Endodermal cell (in vitro differentiated cells): ENCODE data around the gene PLEKHA5. TPM values are rescaled to one million over a fixed set of nuclear protein-coding genes. Genes with fewer than 3 reads are reported as not detected.

Experiments used
- DNase-seq: peaks from one replicate; pipeline ENCODE4 v3.0.0-alpha.2; 2017
- H3K27ac ChIP-seq: 2 replicates; pipeline ENCODE4 v1.5.1; 2013; ENCODE audit warnings: mild to moderate bottlenecking, low read depth, low read length, moderate library complexity
- H3K27me3 ChIP-seq: 2 replicates; pipeline ENCODE4 v1.6.1; 2013; ENCODE audit warnings: mild to moderate bottlenecking, low read length, moderate library complexity; ENCODE audit not compliant: insufficient read depth, control insufficient read depth, poor library complexity, severe bottlenecking
- H3K36me3 ChIP-seq: 2 replicates; pipeline ENCODE4 v1.7.0; 2013; ENCODE audit warnings: mild to moderate bottlenecking, low read length, moderate library complexity; ENCODE audit not compliant: control insufficient read depth, insufficient read depth
- H3K4me1 ChIP-seq: one replicate; pipeline ENCODE4 v1.7.0; 2013; ENCODE audit warnings: low read length; ENCODE audit not compliant: control insufficient read depth, insufficient read depth
- H3K4me3 ChIP-seq: 2 replicates; pipeline ENCODE4 v1.5.1; 2013; ENCODE audit warnings: mild to moderate bottlenecking, low read length, moderate library complexity
- H3K9ac ChIP-seq: 2 replicates; pipeline ENCODE4 v1.6.1; 2013; ENCODE audit warnings: mild to moderate bottlenecking, low read length, moderate library complexity; ENCODE audit not compliant: poor library complexity, severe bottlenecking; ENCODE audit errors: extremely low read depth
- H3K9me3 ChIP-seq: 2 replicates; pipeline ENCODE4 v1.6.1; 2013; ENCODE audit warnings: mild to moderate bottlenecking, low read length, moderate library complexity; ENCODE audit not compliant: control insufficient read depth
- H3K27ac Mint-ChIP-seq: 2 replicates; pipeline ENCODE4 v1.8.0; 2020; ENCODE audit warnings: mixed read lengths
- H3K27me3 Mint-ChIP-seq: 2 replicates; pipeline ENCODE4 v1.8.0; 2021; ENCODE audit warnings: mild to moderate bottlenecking, mixed read lengths; ENCODE audit not compliant: insufficient read depth
- H3K36me3 Mint-ChIP-seq: 2 replicates; pipeline ENCODE4 v1.8.0; 2020; ENCODE audit warnings: low read depth, mixed read lengths
- H3K4me1 Mint-ChIP-seq: 2 replicates; pipeline ENCODE4 v1.8.0; 2020; ENCODE audit warnings: mixed read lengths
- H3K4me3 Mint-ChIP-seq: 2 replicates; pipeline ENCODE4 v1.8.0; 2020; ENCODE audit warnings: mild to moderate bottlenecking, moderate library complexity, mixed read lengths
- H3K9me3 Mint-ChIP-seq: 2 replicates; pipeline ENCODE4 v1.8.0; 2020; ENCODE audit warnings: mild to moderate bottlenecking, mixed read lengths
- WGBS, 2 experiments: methylation state at CpG; one replicate each; pipeline versions ENCODE4 v1.1.5 to v1.1.7; 2013; ENCODE audit warnings: missing lambda C conversion rate in 2 of 2, mixed read lengths in 1 of 2; ENCODE audit not compliant: insufficient coverage in 1 of 2, insufficient read length in 1 of 2; 5-methylcytosine and 5-hydroxymethylcytosine counted together
- total RNA-seq, 2 donors: library from RNA; stranded (reverse); fragmentation: NEBNext Ultra II Directional in 1 of 2; extraction: Animal tissue kit (Norgen Biotek cat#: 25700) in 1 of 2; gene quantifications; 2 replicates in 1 of 2; 3 replicates in 1 of 2; pipeline ENCODE4 v1.2.1, GENCODE V29; 2021
- TF ChIP-seq, protein P1 (sequence below): fragments of 200-600 bp; sonication (generic); conservative IDR thresholded peaks from 2 replicates; pipeline ENCODE4 v1.5.0; 2021; ENCODE audit warnings: antibody characterized with exemption, mild to moderate bottlenecking

Gene PLEKHA5
- total RNA-seq, 2 donors from 2014 or later = 48.5 to 139 TPM

DNA sequence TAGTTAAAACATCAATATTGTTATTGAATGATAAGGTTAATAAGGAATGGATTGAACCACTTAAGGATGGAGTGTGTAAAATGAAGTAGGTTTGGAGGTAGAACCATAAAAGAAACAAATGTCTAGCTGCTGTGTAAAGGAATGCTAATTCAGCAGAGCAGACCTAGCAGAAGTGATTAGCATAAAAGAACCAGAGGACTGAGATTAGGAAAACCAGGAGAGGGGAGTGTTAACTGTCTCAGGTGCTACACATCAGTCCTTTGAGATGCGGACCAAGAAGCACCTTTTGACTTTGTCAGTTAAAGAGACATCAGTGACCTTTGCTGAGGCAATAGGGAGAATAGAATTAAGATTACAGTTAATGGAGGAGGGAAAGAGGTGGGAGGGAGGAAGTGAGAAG is 84.5 kb downstream of the PLEKHA5 start:
- Mint-ChIP-seq H3K4me3 (no peak overlapping the region), H3K27me3 (no peaks in the 10 kb centered on the region), H3K4me1 (peaks cover 4% of the 10 kb centered on the region), H3K9me3 (peaks cover 16% of the 10 kb centered on the region), H3K36me3 (peaks cover 23% of the 10 kb centered on the region), H3K27ac (no peak overlapping the region)
- DNase-seq = no peak
- H3K9me3 ChIP-seq = peaks cover 19% of the 10 kb centered on the region
- H3K27ac ChIP-seq = no peak overlapping the region
- H3K9ac ChIP-seq = no peak overlapping the region
- no peaks in the 10 kb centered on the region for H3K27me3 ChIP-seq
- peaks cover 9% of the 10 kb centered on the region for H3K36me3 ChIP-seq
- H3K4me3 ChIP-seq = no peak overlapping the region
- TF ChIP-seq, protein P1, sequence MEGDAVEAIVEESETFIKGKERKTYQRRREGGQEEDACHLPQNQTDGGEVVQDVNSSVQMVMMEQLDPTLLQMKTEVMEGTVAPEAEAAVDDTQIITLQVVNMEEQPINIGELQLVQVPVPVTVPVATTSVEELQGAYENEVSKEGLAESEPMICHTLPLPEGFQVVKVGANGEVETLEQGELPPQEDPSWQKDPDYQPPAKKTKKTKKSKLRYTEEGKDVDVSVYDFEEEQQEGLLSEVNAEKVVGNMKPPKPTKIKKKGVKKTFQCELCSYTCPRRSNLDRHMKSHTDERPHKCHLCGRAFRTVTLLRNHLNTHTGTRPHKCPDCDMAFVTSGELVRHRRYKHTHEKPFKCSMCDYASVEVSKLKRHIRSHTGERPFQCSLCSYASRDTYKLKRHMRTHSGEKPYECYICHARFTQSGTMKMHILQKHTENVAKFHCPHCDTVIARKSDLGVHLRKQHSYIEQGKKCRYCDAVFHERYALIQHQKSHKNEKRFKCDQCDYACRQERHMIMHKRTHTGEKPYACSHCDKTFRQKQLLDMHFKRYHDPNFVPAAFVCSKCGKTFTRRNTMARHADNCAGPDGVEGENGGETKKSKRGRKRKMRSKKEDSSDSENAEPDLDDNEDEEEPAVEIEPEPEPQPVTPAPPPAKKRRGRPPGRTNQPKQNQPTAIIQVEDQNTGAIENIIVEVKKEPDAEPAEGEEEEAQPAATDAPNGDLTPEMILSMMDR = no peak
- 88 to 93% methylated on average over 1 of the region's 1 CpG for WGBS, 2 experiments
- H3K4me1 ChIP-seq = no peaks in the 10 kb centered on the region

DNA sequence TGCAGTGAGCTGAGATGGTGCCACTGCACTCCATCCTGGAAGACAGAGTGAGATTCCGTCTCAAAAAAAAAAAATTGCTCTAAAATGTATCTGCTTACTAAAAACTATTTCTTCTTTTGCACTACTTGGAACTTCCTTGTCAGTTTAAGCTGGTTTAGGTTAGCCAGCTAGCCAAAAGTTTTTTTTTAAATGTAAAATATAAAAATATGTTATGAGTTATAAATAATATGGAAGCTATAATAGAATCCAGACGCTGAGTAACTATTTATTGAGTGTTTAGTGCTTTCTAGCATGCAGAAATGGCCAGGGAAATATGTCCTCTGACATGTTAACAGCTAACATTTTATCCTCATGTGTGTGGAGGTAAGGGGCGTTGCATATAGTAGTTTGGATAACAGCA is 85.6 kb downstream of the PLEKHA5 start:
- Histone ChIP-seq H3K4me1 (no peaks in the 10 kb centered on the region), H3K27ac (no peak overlapping the region), H3K4me3 (no peak overlapping the region), H3K27me3 (no peaks in the 10 kb centered on the region), H3K9me3 (peaks cover 9% of the 10 kb centered on the region), H3K36me3 (no peaks in the 10 kb centered on the region), H3K9ac (no peak overlapping the region)
- Mint-ChIP-seq H3K27ac (no peak overlapping the region), H3K9me3 (peaks cover 10% of the 10 kb centered on the region), H3K27me3 (no peaks in the 10 kb centered on the region), H3K4me3 (no peak overlapping the region), H3K36me3 (peaks cover 15% of the 10 kb centered on the region), H3K4me1 (peaks cover 4% of the 10 kb centered on the region)
- WGBS, 2 experiments = 97 to 100% methylated on average over 1 to 2 of the region's 3 CpGs
- DNase-seq = no peak
- TF ChIP-seq, protein P1 = no peak

DNA sequence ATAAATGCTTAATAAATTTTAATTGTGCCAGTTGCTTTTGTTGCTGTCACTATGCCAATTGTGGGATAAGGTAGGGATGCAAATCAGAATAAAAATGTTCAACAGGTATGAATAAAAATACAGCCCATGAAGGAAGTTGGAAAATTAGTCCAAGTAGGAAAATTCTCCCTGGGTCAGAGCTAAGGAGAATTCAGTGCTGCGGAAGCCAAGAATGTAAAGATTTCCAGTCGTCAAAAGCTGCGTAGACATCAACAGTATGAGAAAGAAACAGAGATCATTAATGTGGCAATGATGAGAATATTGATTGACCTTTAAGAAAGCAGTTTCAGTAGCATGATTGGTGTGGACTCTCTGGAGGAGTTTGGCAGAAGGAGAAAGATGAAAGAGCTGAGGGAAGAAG is 87.9 kb downstream of the PLEKHA5 start:
- Mint-ChIP-seq H3K4me1 (peaks cover 12% of the 10 kb centered on the region), H3K27ac (no peak overlapping the region), H3K4me3 (no peak overlapping the region), H3K9me3 (no peaks in the 10 kb centered on the region), H3K36me3 (peaks cover 10% of the 10 kb centered on the region), H3K27me3 (no peaks in the 10 kb centered on the region)
- 97 to 100% methylated on average over 3 of the region's 3 CpGs for WGBS, 2 experiments
- H3K4me3 ChIP-seq = no peak overlapping the region
- no peak overlapping the region for H3K27ac ChIP-seq
- no peak overlapping the region for H3K9ac ChIP-seq
- H3K27me3 ChIP-seq = no peaks in the 10 kb centered on the region
- no peaks in the 10 kb centered on the region for H3K9me3 ChIP-seq
- no peak for DNase-seq
- no peaks in the 10 kb centered on the region for H3K4me1 ChIP-seq
- TF ChIP-seq, protein P1 = no peak
- no peaks in the 10 kb centered on the region for H3K36me3 ChIP-seq
